Measurements from ENCODE around the gene ZNF83.
"Not testable (repeated sequence)": the region's sequence is repeated elsewhere in the genome, so short reads cannot be mapped to it uniquely, and the experiment has no call there.

Gene ZNF83

GRCh38 chr19:52637718-52638585 lies at the start of gene ZNF83:
ZNF83 (minus strand) TSS chr19:52638355.
- DNase-seq, result peak; percentile 92

- DNase-seq, result no peak
These were observed 49.5 kb upstream of the ZNF83 start for GRCh38 chr19:52687684-52688083.

GRCh38 chr19:52685811-52686210 lies 47.7 kb upstream of the ZNF83 start:
- no peak for DNase-seq

- DNase-seq, result not testable (repeated sequence)
These were observed 43.1 kb upstream of the ZNF83 start for GRCh38 chr19:52681216-52681615.

- no peak for DNase-seq
These were observed 41.4 kb upstream of the ZNF83 start for GRCh38 chr19:52679598-52679997.

- DNase-seq, result not testable (repeated sequence)
These were observed 37.1 kb upstream of the ZNF83 start for GRCh38 chr19:52675239-52675638.

- DNase-seq, result no peak
These were observed 34.9 kb upstream of the ZNF83 start for GRCh38 chr19:52673014-52673413.

GRCh38 chr19:52670046-52670445 lies 31.9 kb upstream of the ZNF83 start:
- no peak for DNase-seq

GRCh38 chr19:52669586-52669985 lies 31.4 kb upstream of the ZNF83 start:
- no peak for DNase-seq

GRCh38 chr19:52667972-52668371 lies 29.8 kb upstream of the ZNF83 start:
- DNase-seq, result no peak

GRCh38 chr19:52666506-52666905 lies 28.4 kb upstream of the ZNF83 start:
- no peak for DNase-seq

GRCh38 chr19:52665529-52665928 lies 27.4 kb upstream of the ZNF83 start:
- no peak for DNase-seq

- no peak for DNase-seq
These were observed 26.9 kb upstream of the ZNF83 start for GRCh38 chr19:52665027-52665426.

- DNase-seq, result no peak
These were observed 26.3 kb upstream of the ZNF83 start for GRCh38 chr19:52664461-52664860.

- DNase-seq, result no peak
These were observed 24.5 kb upstream of the ZNF83 start for GRCh38 chr19:52662631-52663030.

- DNase-seq, result no peak
These were observed 22.8 kb upstream of the ZNF83 start for GRCh38 chr19:52660981-52661380.

GRCh38 chr19:52659013-52659412 lies 20.9 kb upstream of the ZNF83 start:
- no peak for DNase-seq

- DNase-seq, result no peak
These were observed 20.4 kb upstream of the ZNF83 start for GRCh38 chr19:52658595-52658994.

- no peak for DNase-seq
These were observed 15.0 kb upstream of the ZNF83 start for GRCh38 chr19:52653161-52653560.

- no peak for DNase-seq
These were observed 13.8 kb upstream of the ZNF83 start for GRCh38 chr19:52651956-52652355.

- DNase-seq, result no peak
These were observed 10.3 kb upstream of the ZNF83 start for GRCh38 chr19:52648336-52649016.

- no peak for DNase-seq
These were observed 8.5 kb upstream of the ZNF83 start for GRCh38 chr19:52646571-52647217.

GRCh38 chr19:52640916-52641315 lies 2.8 kb upstream of the ZNF83 start:
- no peak for DNase-seq

GRCh38 chr19:52639996-52640395 lies 1.8 kb upstream of the ZNF83 start:
- no peak for DNase-seq
